Cortex of kidney (tissue), 1 donor: ENCODE results near the gene ASB6.

Experiments
- DNase-seq: peaks from one replicate; lab custom pipeline; 2025; lab: John Stamatoyannopoulos, UW

Gene ASB6

DNA sequence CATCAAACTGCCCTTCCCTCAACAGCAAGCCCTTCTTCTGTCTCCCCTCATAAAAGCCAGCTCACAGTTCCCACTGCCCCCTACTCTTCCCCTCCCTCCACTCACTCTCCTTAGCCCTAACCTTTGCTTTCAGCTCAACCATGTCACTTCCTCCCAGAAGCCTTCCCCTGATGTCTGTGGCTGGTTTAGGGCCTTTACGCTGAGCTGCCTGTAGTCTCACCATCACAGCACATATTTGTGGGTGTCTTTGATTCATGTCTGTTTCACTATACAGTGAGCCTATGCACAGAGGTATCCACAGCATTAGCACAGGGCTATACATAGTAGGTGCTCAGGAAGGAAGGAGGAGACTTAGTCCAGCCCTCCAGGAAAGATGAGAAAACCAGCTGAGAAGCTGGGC is 55.7 kb downstream of the ASB6 start:
- no peak for DNase-seq

DNA sequence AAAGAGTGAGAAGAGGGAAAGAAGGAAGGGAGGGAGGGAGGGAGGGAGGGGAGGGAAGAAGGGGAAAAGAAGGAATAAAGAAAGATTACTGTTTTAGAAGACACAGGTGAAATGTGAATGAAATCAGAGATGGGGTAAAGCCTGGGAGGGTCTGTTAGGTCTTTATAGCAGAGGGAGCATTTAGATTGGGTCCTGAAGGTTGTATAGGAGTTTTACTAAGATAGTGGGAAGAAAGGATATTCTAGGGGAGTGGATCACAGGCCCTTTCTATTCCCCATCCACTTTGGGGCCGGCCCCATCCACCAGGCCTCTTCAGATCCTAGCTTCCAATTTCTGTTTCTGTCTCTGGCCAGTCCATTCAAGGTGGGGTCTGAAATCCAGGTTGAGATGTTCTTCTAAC is 56.6 kb downstream of the ASB6 start:
- no peak for DNase-seq
